GM21526 (cell line): ENCODE results near the gene RNF114.
"Not testable (repeated sequence)": the region's sequence is repeated elsewhere in the genome, so short reads cannot be mapped to it uniquely, and the experiment has no call there.

Source experiments
- ATAC-seq: cut with Tn5 transposase; IDR thresholded peaks from one replicate; pipeline ENCODE4 v1.9.1; 2021; ENCODE audit warnings: moderate library complexity; ENCODE audit not compliant: unreplicated experiment, low FRiP score

The RNF114 gene

DNA sequence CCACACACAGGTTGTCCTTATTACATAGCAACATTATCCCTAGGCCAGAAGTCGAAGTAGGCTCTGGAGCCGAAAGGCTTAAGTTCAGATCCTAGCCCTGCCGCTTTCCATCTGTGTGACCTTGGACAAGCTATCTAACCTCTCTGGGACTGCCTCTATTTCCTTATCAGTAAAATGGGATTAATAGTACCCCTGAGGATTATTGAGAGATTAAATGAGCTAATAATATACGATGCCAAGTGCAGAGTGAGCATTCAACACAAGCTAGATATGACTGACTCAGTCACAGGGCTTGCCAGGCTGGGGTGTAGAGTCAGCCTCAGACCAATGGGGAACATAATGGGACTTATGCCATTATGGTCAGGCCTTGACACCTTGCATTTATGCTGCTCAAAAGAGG is 11.9 kb upstream of the RNF114 start:
- ATAC-seq: no peak

GRCh38 chr20:49925901-49926454 is 10.2 kb upstream of the RNF114 start:
- ATAC-seq: no peak

DNA sequence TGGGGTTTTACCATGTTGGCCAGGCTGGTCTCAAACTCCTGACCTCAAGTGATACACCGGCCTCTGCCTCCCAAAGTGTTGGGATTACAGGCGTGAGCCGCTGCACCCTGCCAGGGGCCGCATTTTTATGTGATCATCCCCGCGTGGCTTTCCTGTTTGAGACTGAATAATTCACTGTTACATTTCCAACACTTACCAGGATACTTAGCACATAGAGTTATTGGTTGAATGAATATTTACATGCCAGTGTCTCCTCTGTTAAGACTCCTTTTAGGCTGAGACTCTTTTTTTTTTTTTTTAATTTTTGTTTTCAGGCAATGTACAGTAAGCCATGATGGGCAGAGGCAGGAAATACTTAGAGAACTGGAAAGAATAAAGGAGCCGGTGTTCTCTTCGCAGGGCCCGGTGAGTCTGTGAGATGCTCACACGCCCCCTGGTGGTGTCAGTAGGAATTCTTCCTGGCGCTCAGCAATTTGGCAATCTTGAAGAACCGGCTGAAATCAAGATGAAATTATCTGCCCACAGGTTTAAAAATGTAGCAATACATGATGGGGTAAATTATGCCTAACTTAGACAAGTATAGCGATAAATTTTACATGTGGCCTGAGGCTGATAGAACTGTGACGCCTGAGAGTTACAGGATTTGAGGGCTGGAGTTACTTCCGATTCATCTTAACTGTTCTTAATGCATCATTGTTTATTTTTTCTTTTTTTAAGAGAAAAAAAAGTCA is 7.6 kb upstream of the RNF114 start:
- ATAC-seq: no peak

GRCh38 chr20:49929142-49929494 is 7.1 kb upstream of the RNF114 start:
- ATAC-seq: no peak

GRCh38 chr20:49935746-49936152 is 448 bp upstream of the RNF114 start:
- no peak for ATAC-seq

GRCh38 chr20:49937027-49937929 is 1.1 kb downstream of the RNF114 start:
- no peak for ATAC-seq

DNA sequence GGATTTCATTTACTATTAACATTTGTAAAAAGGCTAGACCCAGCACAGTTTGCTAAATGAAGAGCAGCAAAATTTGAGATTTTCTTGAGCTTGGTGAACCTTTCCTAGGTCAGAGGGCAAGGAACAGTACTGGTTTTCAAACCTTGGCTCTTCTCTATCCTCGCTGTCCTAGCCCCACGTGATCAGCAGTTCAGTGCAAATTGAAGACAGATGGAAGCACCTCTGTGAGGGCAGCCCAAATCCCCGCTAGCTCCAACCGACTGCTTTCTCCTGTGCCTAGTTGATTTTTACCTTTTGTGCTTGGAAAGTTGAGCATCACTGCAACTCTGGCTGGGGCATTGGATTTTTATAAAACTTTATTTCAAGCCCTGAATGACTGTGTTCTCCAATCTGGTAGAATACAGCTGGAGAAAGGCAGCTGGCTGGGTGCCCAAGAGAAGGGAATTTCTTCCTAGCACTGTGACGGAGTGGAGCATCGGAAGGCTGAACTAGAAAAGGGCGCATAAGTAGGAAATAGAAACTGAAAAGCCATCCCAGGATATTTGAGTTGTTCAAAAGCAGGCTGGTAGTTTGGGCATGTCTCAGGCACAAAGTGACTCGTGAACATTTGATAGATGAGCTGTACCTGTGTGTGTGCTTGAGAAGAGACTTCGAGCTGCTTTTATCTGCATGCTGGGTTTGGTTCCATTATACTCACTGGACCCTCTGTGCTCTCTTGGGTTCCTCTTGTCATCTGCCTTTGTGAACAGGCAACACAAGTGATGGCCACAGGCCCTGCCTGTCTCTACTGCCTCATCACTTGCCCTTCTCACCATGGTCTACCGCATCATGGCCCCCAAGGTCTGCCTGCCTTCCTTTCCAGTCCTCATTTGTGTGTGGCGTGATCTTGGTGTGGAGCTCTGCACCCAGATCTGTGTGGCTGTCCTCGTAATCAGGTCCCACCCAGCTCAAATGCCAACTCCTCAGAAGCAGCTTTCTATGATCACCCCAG is 2.3 kb downstream of the RNF114 start:
- no peak for ATAC-seq

DNA sequence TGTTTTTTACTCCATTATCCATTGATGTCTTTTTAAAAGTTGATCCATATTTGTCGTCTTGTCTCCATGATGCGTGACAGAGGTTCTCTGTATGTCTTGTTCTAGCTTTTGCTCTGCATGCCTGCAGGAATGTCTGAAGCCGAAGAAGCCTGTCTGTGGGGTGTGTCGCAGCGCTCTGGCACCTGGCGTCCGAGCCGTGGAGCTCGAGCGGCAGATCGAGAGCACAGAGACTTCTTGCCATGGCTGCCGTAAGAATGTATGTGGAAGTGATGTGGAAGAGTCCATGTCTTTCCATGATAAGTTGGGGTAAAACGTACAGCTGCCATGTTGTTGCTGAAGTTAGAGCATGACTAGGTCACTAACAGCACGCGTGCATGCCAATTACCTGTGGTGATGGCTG is 5.3 kb downstream of the RNF114 start:
- no peak for ATAC-seq

DNA sequence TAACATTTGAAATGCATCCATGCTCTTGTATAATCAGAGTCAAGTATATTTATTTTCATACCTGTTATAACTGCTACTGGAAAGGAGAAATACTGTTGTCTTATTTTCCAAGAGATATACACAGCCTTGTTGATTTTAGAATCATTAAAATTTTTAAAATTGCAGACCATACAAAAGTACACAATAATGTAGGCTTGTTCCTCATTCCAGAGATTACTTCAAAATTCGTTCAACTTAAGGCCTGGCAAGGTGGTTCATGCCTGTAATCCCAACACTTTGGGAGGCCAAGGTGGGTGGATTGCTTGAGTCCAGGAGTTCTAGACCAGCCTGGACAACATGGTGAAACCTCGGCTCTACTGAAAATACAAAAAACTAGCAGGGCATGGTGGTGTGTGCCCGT is 6.1 kb downstream of the RNF114 start:
- ATAC-seq: no peak

DNA sequence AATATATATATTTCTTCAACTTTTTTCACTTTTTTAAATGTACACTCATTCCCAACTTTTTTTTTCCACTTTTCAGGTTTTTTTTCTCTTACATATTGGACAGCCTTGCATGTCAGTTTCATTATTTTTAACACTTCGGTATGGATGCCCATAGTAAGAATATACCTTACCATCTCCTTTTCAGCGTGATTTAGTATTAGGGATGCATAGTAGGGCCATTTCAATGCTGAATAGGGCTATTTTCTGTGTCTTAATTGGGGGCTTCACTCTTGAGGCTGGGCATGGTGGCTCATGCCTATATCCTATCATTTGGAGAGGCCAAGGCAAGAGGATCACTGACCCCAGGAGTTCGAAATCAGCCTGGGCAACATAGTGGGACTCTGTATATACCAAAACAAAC is 6.7 kb downstream of the RNF114 start:
- no peak for ATAC-seq

GRCh38 chr20:49945306-49945700 is 9.1 kb downstream of the RNF114 start:
- no peak for ATAC-seq

DNA sequence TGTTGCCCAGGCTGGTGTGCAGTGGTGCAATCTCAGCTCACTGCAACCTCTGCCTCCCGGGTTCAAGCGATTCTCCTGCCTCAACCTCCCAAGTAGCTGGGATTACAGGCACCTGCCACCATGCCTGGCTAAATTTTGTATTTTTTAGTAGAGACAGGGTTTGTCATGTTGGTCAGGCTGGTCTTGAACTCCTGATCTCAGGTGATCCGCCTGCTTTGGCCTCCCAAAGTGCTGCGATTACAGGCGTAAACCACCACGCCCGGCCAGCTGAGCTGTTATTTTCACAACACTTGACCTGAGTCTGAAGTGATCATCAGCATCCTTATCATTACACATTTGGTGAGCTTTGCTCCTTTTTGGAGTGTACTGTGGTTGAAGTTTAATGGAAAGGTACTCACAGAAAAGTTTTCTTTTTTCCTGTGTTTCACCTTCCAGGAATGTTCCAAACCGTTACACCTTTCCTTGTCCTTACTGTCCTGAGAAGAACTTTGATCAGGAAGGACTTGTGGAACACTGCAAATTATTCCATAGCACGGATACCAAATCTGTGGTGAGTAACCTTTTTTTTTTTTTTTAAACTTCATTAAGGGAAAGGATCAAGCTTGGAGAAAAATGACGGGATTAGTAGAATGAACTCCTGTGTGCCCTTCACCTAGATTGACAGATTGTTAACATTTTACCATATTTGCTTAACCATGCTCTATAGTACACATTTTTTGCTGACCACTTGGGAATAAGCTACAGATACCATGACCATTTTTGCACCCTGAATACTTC is 9.7 kb downstream of the RNF114 start:
- no peak for ATAC-seq

- ATAC-seq: no peak
These were observed 12.0 kb downstream of the RNF114 start for GRCh38 chr20:49948178-49948577.

- ATAC-seq: no peak
These were observed 12.8 kb downstream of the RNF114 start for GRCh38 chr20:49948809-49949507.

GRCh38 chr20:49951151-49951550 is 15.0 kb downstream of the RNF114 start:
- ATAC-seq: no peak

DNA sequence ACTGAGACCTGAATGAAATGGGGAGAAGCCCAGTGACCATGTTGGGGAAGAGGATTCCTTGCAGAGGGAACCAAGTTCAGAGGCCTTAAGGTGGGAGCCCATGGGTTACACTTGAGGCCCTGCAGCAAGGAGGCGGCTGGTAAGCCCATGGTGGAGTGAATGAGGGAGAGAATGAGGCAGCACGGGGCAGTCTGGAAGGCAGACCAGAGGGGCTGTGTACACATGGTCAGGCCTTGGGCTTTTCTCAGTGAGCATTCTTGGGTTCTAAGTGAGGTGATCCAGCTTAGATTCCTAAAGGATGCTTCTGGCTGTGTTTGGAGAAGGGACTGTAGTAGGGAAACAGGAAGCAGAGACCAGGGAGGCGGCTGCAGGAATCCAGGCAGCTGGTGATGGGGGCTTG is 19.0 kb downstream of the RNF114 start:
- no peak for ATAC-seq

GRCh38 chr20:49955830-49956396 is 19.7 kb downstream of the RNF114 start:
- not testable (repeated sequence) for ATAC-seq

DNA sequence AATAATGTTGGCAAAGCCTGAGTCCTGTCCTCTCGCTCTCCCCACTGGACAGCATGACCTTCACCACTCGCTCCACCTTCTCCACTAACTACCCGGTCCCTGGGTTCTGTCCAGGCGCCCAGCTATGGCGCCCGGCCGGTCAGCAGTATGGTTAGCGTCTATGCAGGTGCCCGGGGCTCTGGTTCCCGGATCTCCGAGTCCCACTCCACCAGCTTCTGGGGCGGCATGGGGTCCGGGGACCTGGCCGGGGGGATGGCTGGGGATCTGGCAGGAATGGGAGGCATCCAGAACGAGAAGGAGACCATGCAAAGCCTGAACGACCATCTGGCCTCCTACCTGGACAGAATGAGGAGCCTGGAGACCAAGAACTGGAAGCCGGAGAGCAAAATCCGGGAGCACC is 20.5 kb downstream of the RNF114 start:
- ATAC-seq: no peak
